Measurements from ENCODE around the gene ALDH3B2. TPM values are rescaled to one million over a fixed set of nuclear protein-coding genes. Genes with fewer than 3 reads are reported as not detected.
"Not testable (repeated sequence)": the region's sequence is repeated elsewhere in the genome, so short reads cannot be mapped to it uniquely, and the experiment has no call there.

The ALDH3B2 gene
- total and polyA plus RNA-seq, 8 donors: 0.17 to 0.50 (median 0.34) TPM; not detected in 4

- no peaks in the 10 kb centered on the region for H3K4me1 ChIP-seq
- no peaks in the 10 kb centered on the region for H3K9me3 ChIP-seq
- intact Hi-C loops (cut with DNase I): loop anchor here in 1 of 3 donors (5.0 to 10.0 kb wide), 2 partner anchors 36 to 51 kb away; partner anchors contain the start of gene NUDT8
- no peak for FAIRE-seq
- no peaks in the 10 kb centered on the region for H3K27me3 ChIP-seq
- H3K27ac ChIP-seq: no peak overlapping the region
- no peak for ATAC-seq
- H3K4me3 ChIP-seq: no peak overlapping the region
- WGBS, 2 donors: 83 to 89% methylated on average over 22 of the region's 22 CpGs
- no peak for TF ChIP-seq CTCF (IDR thresholded peaks at IDR 0.05)
- no peak for DNase-seq
- H3K36me3 ChIP-seq: no peaks in the 10 kb centered on the region
Measured at GRCh38 chr11:67663532-67664212, 10.8 kb downstream of the ALDH3B2 start.

GRCh38 chr11:67662835-67663531 lies 11.4 kb downstream of the ALDH3B2 start:
- H3K27me3 ChIP-seq: no peaks in the 10 kb centered on the region
- H3K4me1 ChIP-seq: no peaks in the 10 kb centered on the region
- H3K9me3 ChIP-seq: no peaks in the 10 kb centered on the region
- TF ChIP-seq CTCF (IDR thresholded peaks at IDR 0.05): no peak
- ATAC-seq: no peak
- no peak overlapping the region for H3K27ac ChIP-seq
- FAIRE-seq: no peak
- WGBS, 2 donors: 82% methylated on average over 19 of the region's 19 CpGs
- intact Hi-C loops (cut with DNase I): loop anchor here in 1 of 3 donors (5.0 to 10.0 kb wide), 2 partner anchors 36 to 52 kb away; partner anchors contain the start of gene NUDT8
- DNase-seq: peak in 1 of 6 donors; percentile 54
- H3K4me3 ChIP-seq: no peak overlapping the region
- no peaks in the 10 kb centered on the region for H3K36me3 ChIP-seq

DNA sequence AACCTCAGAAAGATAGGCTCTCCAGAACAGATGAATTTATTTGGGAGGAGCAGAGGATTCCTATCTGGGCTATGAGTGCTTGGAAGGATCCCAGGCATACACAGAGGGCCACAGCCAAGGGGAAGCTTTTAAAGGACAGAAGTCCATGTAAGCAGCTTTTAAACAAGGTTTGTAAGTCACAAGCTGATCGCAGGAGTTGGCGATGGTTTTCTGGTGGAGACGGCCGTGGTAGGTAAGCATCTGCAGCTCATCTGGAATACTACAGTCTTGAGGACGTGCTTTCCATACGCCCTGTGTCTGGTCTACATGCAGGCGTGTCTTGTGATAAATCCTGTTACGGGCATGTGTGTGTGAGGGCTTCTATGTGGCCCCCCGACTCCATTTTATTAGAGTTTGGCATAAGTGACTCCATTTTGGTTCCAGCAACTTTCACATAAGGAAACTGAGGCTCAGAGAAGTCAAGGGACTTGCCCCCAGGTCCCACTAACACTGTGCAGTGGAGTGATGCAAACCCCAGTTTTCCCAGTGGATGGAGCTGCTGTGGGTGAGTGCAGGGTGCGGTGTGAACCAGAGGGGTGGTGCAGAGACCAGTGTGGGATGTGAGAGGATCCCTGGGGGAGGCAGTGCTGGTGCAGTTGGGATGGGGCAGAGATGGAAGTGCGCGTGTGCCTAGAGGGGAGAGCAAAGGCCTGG lies 12.1 kb downstream of the ALDH3B2 start:
- Histone ChIP-seq H3K4me1 (peaks cover 0 to 5% (median 0%) of the 10 kb centered on the region in 3 donors), H3K36me3 (no peaks in the 10 kb centered on the region), H3K27ac (no peak overlapping the region), H3K27me3 (no peaks in the 10 kb centered on the region), H3K9me3 (no peaks in the 10 kb centered on the region), H3K4me3 (no peak overlapping the region)
- intact Hi-C loops (cut with DNase I): loop anchor here in 1 of 3 donors (5.0 to 10.0 kb wide), 2 partner anchors 35 to 53 kb away; partner anchors contain the start of gene NUDT8
- 85 to 86% methylated on average over 12 of the region's 12 CpGs for WGBS, 2 donors
- DNase-seq (no peak), FAIRE-seq (no peak), ATAC-seq (no peak)
- no peak for TF ChIP-seq CTCF (IDR thresholded peaks at IDR 0.05)

DNA sequence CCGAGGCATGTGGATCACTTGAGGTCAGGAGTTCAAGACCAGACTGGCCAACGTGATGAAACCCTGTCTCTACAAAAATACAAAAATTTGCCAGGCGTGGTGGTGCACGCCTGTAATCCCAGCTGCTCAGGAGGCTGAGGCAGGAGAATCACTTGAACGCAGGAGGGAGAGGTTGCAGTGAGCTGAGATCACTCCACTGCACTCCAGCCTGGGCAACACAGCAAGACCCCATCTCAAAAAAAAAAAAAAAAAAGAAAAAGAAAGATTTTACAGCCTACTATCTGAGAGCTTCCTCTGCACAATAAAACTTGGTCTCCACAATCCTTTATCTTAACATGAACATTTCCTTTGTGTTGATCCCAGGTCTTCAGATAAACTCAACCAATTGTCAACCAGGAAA lies 13.7 kb downstream of the ALDH3B2 start:
- intact Hi-C loops (cut with DNase I): loop anchor here in 1 of 3 donors (5.0 to 10.0 kb wide), 2 partner anchors 33 to 54 kb away; partner anchors contain the start of gene NUDT8
- H3K36me3 ChIP-seq, H3K4me3 ChIP-seq, H3K4me1 ChIP-seq, H3K9me3 ChIP-seq, DNase-seq, FAIRE-seq, H3K27ac ChIP-seq, H3K27me3 ChIP-seq, ATAC-seq: not testable (repeated sequence)
- 77 to 79% methylated on average over 5 of the region's 5 CpGs for WGBS, 2 donors

- intact Hi-C loops (cut with DNase I): loop anchor here in 1 of 3 donors (5.0 to 10.0 kb wide), 2 partner anchors 32 to 55 kb away; partner anchors contain the start of gene NUDT8
- H3K36me3 ChIP-seq, DNase-seq, H3K9me3 ChIP-seq, H3K4me1 ChIP-seq, H3K4me3 ChIP-seq, ATAC-seq, FAIRE-seq, H3K27me3 ChIP-seq, H3K27ac ChIP-seq: not testable (repeated sequence)
- WGBS, 2 donors: 50 to 55% methylated on average over 5 of the region's 5 CpGs
Measured at GRCh38 chr11:67659651-67660165, 14.7 kb downstream of the ALDH3B2 start.
